Brain microvascular endothelial cell (primary cell): Measurements from ENCODE around the gene DOCK3.
"Not testable (repeated sequence)": the region's sequence is repeated elsewhere in the genome, so short reads cannot be mapped to it uniquely, and the experiment has no call there.

Experiments
- DNase-seq: peaks from one replicate; pipeline ENCODE4 v3.0.0-alpha.2; 2020
- H3K27ac ChIP-seq: fragments of 250-450 bp; sonication (Bioruptor Pico); 2 replicates; pipeline ENCODE4 v1.5.1; 2020; ENCODE audit warnings: mild to moderate bottlenecking, moderate library complexity
- H3K27me3 ChIP-seq: fragments of 250-450 bp; sonication (Bioruptor Pico); replicated peaks from 2 replicates; pipeline ENCODE4 v1.5.1; 2020; ENCODE audit warnings: mild to moderate bottlenecking
- H3K36me3 ChIP-seq: fragments of 250-450 bp; sonication (Bioruptor Pico); replicated peaks from 2 replicates; pipeline ENCODE4 v1.5.1; 2020; ENCODE audit warnings: mild to moderate bottlenecking
- H3K4me3 ChIP-seq: 2 replicates; pipeline ENCODE4 v1.5.1; 2011; ENCODE audit warnings: low read depth, mild to moderate bottlenecking, control low read depth, low read length, moderate library complexity
- in situ Hi-C: cut with HindIII; loops from 2 replicates; pipeline ENCODE4 v1.10.0; 2017; ENCODE audit warnings: low sequenced_read_pairs, low pct_ligation_motif_present
- TF ChIP-seq, protein P1 (sequence below): IDR thresholded peaks from 2 replicates; pipeline ENCODE4 v1.5.1; 2011; ENCODE audit warnings: low read depth, mild to moderate bottlenecking, moderate library complexity, low read length, control low read depth, inconsistent platforms; ENCODE audit errors: missing control alignments

Gene DOCK3

DNA sequence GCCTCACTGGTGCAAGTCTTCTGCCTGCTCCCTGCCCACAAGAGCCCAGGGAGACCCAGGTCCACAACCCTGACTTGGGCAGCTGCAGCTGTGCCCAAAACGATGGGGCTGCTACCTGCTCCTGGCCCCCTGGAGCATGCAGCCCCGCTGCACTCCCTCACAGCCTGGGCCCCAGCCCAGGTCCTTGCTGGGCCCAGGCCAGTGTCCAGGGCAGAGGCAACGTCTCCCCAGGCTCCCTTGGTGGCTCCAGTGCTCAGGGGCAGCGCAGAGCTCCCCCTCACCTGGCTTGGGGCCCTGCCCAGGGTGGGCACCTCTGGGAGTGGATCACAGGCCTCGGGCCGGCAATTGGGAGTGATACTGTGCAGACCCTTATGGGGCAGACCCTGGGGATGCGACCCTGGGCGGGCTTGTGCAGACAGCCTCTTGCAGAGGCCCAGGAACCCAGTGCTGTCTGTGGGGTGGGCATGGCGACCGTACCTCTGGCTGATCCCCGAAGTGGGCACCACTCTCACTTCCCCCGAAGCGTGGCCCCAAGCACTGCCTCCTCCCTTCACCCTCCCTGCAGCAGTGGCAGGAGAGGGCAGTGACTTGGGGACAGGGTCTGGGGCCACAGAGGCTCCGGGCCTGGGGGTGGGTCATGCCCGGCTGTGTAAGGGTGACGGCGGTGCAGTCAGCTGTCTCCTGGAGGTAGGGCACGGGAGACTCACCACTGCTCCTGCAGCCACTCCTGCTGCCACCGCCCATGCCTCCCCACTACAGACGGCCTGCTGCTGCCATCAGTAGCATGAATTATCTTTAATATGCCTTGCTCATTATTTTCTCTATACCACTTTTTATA is 255.9 kb downstream of the DOCK3 start:
- no peaks in the 10 kb centered on the region for H3K36me3 ChIP-seq
- no peak for DNase-seq
- in situ Hi-C loops, result no loop called here
- no peak overlapping the region for H3K4me3 ChIP-seq
- no peaks in the 10 kb centered on the region for H3K27me3 ChIP-seq
- TF ChIP-seq, protein P1, sequence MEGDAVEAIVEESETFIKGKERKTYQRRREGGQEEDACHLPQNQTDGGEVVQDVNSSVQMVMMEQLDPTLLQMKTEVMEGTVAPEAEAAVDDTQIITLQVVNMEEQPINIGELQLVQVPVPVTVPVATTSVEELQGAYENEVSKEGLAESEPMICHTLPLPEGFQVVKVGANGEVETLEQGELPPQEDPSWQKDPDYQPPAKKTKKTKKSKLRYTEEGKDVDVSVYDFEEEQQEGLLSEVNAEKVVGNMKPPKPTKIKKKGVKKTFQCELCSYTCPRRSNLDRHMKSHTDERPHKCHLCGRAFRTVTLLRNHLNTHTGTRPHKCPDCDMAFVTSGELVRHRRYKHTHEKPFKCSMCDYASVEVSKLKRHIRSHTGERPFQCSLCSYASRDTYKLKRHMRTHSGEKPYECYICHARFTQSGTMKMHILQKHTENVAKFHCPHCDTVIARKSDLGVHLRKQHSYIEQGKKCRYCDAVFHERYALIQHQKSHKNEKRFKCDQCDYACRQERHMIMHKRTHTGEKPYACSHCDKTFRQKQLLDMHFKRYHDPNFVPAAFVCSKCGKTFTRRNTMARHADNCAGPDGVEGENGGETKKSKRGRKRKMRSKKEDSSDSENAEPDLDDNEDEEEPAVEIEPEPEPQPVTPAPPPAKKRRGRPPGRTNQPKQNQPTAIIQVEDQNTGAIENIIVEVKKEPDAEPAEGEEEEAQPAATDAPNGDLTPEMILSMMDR, result no peak
- no peak overlapping the region for H3K27ac ChIP-seq

DNA sequence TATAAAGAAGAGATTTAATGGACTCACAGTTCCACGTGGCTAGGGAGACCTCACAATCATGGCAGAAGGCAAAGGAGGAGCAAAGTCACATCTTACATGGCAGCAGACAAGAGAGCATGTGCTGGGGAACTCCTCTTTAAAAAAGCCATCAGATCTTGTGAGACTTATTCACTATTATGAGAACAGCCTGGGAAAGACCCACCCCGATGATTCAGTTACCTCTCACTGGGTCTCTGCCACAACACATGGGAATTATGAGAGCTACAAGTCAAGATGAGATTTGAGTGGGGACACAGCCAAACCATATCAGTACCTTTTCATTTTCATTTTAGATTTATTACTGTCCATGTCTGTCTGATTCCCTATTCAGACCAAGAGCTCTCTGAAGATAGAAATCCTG is 258.2 kb downstream of the DOCK3 start:
- H3K4me3 ChIP-seq, H3K27ac ChIP-seq, H3K27me3 ChIP-seq, in situ Hi-C loops, DNase-seq, H3K36me3 ChIP-seq: not testable (repeated sequence)

DNA sequence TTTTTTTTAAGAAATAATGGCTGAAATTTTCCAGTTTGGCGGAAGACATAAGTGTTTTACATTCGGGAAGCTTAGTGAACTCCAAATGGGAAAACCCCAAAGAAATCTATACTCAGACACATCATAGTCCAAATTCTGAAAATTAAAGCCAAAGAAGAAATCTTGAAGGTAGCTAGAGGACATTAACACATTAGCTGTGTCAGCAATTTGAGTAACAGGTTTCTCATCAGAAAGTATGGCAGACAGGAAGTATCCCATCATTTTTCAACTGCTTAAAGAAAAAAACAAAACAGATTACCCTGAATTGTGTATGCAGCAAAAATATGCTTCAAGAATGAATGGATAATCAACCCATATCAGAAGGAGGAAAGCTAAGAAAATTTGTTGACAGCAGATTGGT is 261.7 kb downstream of the DOCK3 start:
- TF ChIP-seq, protein P1, result no peak
- H3K4me3 ChIP-seq, result no peak overlapping the region
- in situ Hi-C loops, result no loop called here
- H3K27ac ChIP-seq, result no peak overlapping the region
- no peaks in the 10 kb centered on the region for H3K27me3 ChIP-seq
- H3K36me3 ChIP-seq, result no peaks in the 10 kb centered on the region
- no peak for DNase-seq

DNA sequence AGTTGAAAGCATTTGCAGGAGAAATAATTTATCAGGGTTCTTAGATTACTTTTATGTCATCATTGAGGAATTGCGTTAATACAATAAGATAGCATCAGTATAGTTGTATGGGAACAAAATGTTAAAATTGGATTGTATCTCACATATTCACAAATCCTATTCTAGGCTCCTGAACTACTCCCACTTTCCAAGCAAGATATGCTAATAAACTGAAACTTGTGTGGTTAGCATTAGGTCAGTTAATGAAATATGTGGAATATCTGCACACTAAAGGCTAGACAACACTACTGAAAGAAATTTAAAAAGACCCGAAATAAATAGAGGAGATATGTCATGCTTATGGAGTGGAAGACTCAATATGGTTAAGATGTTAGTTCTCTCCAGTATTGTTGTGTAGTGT is 272.7 kb downstream of the DOCK3 start:
- in situ Hi-C loops, result no loop called here
- no peaks in the 10 kb centered on the region for H3K36me3 ChIP-seq
- H3K4me3 ChIP-seq, result no peak overlapping the region
- TF ChIP-seq, protein P1, result no peak
- no peaks in the 10 kb centered on the region for H3K27me3 ChIP-seq
- DNase-seq, result no peak
- H3K27ac ChIP-seq, result no peak overlapping the region

DNA sequence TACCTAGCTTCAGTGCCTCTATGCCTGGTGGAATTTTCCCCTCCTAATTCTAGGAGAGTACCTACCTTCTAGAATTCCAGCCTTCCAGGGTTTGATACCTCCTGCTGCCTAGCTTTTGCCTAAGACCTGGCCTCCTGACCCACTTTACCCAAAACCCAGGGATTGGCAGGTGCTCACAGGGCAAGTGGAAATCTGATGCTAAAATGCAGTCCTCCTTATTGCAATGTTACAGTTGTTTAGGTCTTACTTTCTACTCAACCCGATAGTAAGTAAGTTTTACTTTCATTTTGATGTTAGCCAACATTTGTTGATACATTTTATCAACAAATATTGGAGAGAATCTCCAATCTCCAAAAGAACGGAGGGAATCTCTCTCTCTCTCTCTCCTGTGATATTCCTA is 275.9 kb downstream of the DOCK3 start:
- no peak for DNase-seq
- no peaks in the 10 kb centered on the region for H3K36me3 ChIP-seq
- no peak overlapping the region for H3K4me3 ChIP-seq
- TF ChIP-seq, protein P1, result no peak
- in situ Hi-C loops, result no loop called here
- H3K27ac ChIP-seq, result no peak overlapping the region
- H3K27me3 ChIP-seq, result no peaks in the 10 kb centered on the region

DNA sequence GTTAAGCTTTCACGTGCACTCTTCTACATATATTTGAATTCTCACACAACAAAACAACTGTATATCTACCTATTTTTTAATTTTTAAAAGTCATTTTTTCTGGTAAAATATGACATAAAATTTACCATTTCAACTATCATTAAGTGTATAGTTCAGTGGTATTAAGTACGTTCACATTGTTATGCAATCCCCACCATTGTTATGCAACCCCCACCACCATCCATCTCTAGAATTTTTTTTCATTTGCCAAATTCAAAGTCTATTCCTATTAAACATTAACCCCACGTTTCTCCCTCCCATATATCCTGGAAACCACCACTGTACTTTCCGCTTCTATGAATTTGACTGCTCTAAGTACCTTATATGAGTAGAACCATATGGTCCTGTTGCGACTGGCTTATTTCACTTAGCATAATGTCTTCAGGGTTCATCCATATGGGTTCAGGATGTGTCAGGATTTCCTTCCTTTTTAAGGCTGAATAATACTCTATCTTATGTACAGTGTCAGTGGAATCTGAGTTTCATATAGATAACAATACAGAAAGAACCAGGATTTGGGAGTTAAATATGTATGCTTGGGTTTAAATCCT is 279.2 kb downstream of the DOCK3 start:
- no peaks in the 10 kb centered on the region for H3K36me3 ChIP-seq
- H3K4me3 ChIP-seq, result no peak overlapping the region
- TF ChIP-seq, protein P1, result no peak
- no peak for DNase-seq
- in situ Hi-C loops, result no loop called here
- no peaks in the 10 kb centered on the region for H3K27me3 ChIP-seq
- no peak overlapping the region for H3K27ac ChIP-seq
